Skeletal muscle tissue (tissue), 4 donors: ENCODE data around the gene PLEKHH1. TPM values are rescaled to one million over a fixed set of nuclear protein-coding genes. Genes with fewer than 3 reads are reported as not detected.
A peak's percentile ranks its signal among the peaks of the same experiment; 100 is the strongest.
"Not testable (repeated sequence)": the region's sequence is repeated elsewhere in the genome, so short reads cannot be mapped to it uniquely, and the experiment has no call there.

Experiments
- H3K27ac ChIP-seq: one replicate; pipeline ENCODE4 v1.7.0; 2013; ENCODE audit warnings: mild to moderate bottlenecking, low read depth, low read length, inconsistent platforms
- H3K27me3 ChIP-seq, 3 donors: one replicate each; pipeline ENCODE4 v1.7.0; 2013; ENCODE audit warnings: low read length in 3 of 3; ENCODE audit not compliant: control insufficient read depth in 3 of 3, insufficient read depth in 3 of 3
- H3K36me3 ChIP-seq, 3 donors: one replicate each; pipeline ENCODE4 v1.7.0; 2013; ENCODE audit warnings: low read length in 3 of 3; ENCODE audit not compliant: control insufficient read depth in 3 of 3, insufficient read depth in 3 of 3
- H3K4me1 ChIP-seq, 3 donors: one replicate each; pipeline ENCODE4 v1.7.0; 2013; ENCODE audit warnings: low read length in 3 of 3, mild to moderate bottlenecking in 3 of 3; ENCODE audit not compliant: control insufficient read depth in 3 of 3, insufficient read depth in 3 of 3
- H3K4me3 ChIP-seq, 3 donors: one replicate each; pipeline ENCODE4 v1.7.0; 2013; ENCODE audit warnings: low read length in 3 of 3
- H3K9ac ChIP-seq, 3 donors: one replicate each; pipeline ENCODE4 v1.7.0; 2013; ENCODE audit warnings: low read length in 3 of 3, mild to moderate bottlenecking in 3 of 3, moderate library complexity in 2 of 3, low read depth in 1 of 3
- H3K9me3 ChIP-seq, 3 donors: one replicate each; pipeline ENCODE4 v1.7.0; 2013; ENCODE audit warnings: low read length in 3 of 3; ENCODE audit not compliant: control insufficient read depth in 3 of 3
- total RNA-seq: library from RNA; depleted of rRNA; stranded (reverse); fragments of >200 nt; gene quantifications from one replicate; pipeline ENCODE4 v1.2.3, GENCODE V29; 2014
- donor health status: Osteomylitis.

PLEKHH1 gene
- total RNA-seq, 1 donor from 2014 or later, result 1.6 TPM

DNA sequence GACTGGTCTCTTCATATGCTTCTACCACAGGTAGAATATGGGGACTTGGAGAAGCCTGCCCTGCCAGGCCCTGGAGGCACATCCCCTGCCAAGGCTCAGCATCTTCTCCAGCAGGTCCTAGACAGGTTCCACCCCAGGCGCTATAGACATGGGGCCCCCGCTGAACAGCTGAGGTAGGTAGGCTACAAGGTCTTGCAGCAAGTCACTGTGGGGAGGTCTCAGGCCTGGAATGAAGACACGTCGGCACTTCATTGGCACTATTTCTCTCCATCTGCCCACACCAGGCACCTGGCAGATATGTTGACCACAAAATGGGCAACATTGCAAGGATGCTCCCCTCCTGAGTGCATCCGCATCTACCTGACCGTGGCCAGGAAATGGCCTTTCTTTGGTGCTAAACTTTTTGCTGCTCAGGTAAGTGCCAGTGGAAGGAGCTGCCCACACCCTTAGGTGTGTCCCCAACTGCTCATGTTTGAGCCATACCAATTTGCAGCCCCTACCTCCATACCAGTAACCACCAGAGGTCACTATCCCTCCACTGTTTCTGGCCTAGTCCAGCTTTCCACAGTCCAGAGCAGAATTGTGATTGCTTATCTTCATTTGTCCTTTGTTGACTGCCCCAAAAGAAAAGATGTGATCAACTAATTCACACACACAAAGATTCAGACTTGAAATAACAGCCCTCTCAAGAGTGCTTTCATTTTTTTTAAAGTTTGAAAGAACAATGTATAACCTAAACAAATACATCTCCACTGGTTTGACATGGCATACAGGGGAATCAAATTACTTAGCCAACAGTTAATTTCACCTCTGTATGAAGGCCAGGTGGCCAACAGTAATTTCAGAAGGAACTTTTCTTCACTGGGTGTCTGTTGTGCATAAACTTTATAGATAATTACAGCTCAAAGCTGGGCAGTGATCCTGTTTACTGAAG, 50.9 kb downstream of the PLEKHH1 start:
- H3K4me1 ChIP-seq, result no peaks in the 10 kb centered on the region
- H3K27me3 ChIP-seq, result no peaks in the 10 kb centered on the region
- H3K9ac ChIP-seq, result no peak overlapping the region
- H3K4me3 ChIP-seq, result no peak overlapping the region
- peaks cover 11 to 17% (median 15%) of the 10 kb centered on the region in 3 donors for H3K36me3 ChIP-seq
- H3K9me3 ChIP-seq, result no peaks in the 10 kb centered on the region
- H3K27ac ChIP-seq, result no peak overlapping the region

DNA sequence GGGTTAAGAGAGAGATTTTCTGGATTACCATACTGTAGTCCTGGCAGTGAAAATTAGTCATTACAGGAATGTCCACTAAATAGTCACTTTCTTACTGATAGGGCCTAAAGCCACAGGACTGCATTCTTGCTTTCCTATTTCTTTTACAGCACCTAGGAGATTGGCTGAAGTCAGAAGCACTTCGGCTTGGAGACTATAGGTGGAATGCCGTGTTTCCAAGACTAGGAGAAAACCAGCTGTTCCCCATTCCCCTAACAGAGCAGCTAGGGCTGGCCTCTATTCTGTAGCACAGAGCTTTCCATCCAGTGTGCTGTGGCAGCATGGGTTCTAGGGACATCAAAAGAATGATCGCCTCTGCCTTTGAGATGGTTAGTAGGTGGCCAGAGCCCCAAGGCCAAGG, 51.9 kb downstream of the PLEKHH1 start:
- H3K36me3 ChIP-seq, result peaks cover 15 to 22% (median 19%) of the 10 kb centered on the region in 3 donors
- no peak overlapping the region for H3K4me3 ChIP-seq
- no peak overlapping the region for H3K9ac ChIP-seq
- no peaks in the 10 kb centered on the region for H3K27me3 ChIP-seq
- H3K9me3 ChIP-seq, result no peaks in the 10 kb centered on the region
- H3K4me1 ChIP-seq, result no peaks in the 10 kb centered on the region
- no peak overlapping the region for H3K27ac ChIP-seq

DNA sequence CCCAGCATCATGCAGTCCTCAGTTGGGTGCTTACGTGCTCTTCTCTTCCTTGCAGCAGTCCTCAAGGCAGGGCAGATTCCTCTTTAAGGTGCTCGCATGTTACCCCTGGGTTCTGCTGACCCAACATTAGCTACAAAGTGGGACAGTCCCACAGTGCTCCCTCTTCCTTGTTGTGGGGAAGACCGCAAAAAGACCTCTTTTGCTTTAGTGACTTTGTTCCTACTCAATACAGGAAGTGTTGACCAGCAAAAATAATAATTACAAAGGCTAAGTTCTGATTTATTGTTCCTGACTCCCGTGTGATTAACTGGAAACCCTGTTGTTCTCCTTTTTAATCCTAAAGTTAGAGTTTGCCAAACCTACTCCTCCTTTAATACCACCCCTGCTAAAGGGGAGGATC, 53.3 kb downstream of the PLEKHH1 start:
- no peak overlapping the region for H3K9ac ChIP-seq
- H3K27me3 ChIP-seq, result no peaks in the 10 kb centered on the region
- peaks cover 14 to 27% (median 26%) of the 10 kb centered on the region in 3 donors for H3K36me3 ChIP-seq
- no peak overlapping the region for H3K4me3 ChIP-seq
- H3K4me1 ChIP-seq, result no peaks in the 10 kb centered on the region
- H3K9me3 ChIP-seq, result no peaks in the 10 kb centered on the region
- H3K27ac ChIP-seq, result no peak overlapping the region

DNA sequence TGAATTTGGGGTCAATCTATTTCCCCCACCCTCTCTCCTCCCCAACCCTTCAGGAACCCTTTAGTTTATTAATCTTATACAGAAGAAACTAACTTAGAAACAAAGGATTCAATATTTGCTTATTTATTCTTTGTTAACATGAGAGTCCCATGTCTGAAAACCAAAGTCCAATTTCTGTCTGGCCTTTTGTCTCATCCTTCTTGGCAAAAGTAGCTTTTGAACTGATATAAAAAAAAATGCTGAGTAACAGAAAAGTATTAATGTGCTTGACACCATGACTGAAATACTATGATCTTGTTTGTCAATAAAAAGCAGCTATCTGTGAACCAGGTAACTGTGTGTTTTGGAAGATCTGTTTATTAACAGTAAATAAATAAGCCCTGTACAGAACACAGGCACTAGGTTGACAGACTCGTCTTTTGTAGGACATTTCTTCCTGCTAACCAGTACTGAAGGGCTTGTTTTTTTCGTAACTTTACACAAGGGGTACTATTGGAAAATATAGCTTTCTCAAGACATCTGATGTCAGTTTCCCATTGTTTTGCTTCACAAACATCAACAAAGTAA, 56.2 kb downstream of the PLEKHH1 start:
- H3K27ac ChIP-seq, result no peak overlapping the region
- H3K9me3 ChIP-seq, result no peaks in the 10 kb centered on the region
- H3K9ac ChIP-seq, result no peak overlapping the region
- no peaks in the 10 kb centered on the region for H3K4me1 ChIP-seq
- no peaks in the 10 kb centered on the region for H3K27me3 ChIP-seq
- no peak overlapping the region for H3K4me3 ChIP-seq
- peaks cover 20 to 44% (median 37%) of the 10 kb centered on the region in 3 donors for H3K36me3 ChIP-seq

DNA sequence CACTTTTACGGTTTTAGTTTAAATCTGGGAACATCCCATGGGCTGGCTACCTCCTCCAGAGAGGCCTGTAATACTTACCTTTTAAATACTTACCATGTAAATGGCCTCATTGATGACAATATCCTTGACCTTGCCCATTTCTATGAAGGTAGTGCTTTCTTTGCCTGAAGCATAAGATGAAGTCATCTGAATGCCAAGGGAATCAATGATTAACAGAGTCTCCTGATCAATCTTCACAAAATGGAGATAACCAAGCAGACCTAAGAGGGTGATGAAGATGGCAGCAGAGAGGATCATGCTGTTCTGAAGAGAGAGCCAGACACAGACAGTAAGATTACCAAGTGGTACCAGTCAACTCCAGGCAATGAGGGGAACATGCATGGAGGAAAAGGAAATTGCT, 60.6 kb downstream of the PLEKHH1 start:
- not testable (repeated sequence) for H3K4me1 ChIP-seq, H3K9ac ChIP-seq, H3K4me3 ChIP-seq, H3K27ac ChIP-seq, H3K27me3 ChIP-seq, H3K9me3 ChIP-seq
- peaks cover 11 to 39% (median 25%) of the 10 kb centered on the region in 3 donors for H3K36me3 ChIP-seq

DNA sequence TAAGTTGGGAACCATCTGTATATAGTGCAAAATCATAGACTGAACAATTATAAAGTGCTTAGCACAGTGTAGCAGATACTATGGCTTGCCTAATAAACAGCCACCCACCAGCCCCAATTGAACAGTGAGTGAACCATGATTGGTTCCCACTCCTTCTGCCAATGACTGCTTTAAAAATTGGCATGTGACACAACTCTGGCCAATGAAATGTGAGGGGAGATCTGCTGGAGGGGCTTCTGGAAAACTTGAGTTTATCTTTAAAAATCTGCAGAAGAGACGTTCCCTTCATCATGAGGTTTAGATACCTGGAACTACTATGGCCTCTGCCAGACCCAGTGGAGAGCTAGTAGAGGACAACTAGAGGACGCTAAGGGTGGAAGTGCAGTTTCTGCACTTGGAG, 62.3 kb downstream of the PLEKHH1 start:
- Histone ChIP-seq H3K9me3 (no peaks in the 10 kb centered on the region), H3K36me3 (peaks cover 6 to 27% (median 18%) of the 10 kb centered on the region in 3 donors), H3K9ac (no peak overlapping the region), H3K27me3 (no peaks in the 10 kb centered on the region), H3K4me3 (no peak overlapping the region), H3K4me1 (peaks cover 4 to 10% (median 5%) of the 10 kb centered on the region in 3 donors), H3K27ac (no peak overlapping the region)

DNA sequence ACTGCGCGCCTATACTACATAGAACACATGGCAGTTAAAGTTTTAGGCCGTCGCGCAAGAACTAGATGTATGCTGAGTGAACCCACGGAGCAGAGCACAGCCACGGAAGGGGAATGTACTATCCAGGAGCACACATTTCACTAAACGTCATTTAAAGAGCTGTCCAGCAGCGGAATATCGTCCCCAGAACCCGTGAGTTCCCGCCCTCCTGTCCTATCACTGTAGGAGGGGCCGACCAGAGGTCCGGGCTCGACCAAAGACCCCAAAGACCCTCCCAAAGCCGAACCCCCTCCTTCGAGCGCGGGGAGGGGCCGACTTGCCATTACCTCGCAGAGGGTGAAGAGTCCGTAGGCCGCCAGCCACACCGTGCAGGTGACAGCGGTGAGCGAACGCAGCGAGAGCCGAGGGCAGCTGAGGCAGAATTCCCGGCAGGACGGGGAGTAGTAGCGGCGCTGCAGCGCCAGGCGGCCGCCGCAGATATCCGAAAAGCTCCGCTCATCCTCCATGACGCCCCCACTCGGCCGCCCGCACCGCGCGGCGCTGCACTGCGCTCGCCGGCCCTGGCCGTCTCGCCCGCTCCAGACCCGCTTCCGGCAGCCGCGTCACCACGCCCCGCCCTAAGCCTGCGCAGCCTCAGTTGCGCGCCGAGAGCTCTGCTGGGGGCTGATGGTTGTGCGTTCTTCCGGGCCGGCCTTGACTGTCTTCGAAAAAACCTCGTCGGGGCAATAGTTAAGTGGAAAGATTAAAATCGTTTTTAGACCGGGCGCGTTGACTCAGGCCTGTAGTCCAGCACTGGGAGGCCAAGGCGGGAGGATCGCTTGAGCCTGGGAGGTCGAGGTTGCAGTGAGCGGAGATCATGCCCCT, 66.8 kb downstream of the PLEKHH1 start, which contains the start of gene PIGH:
TSS of gene PIGH (minus strand) at position 571 of the 864 bp plus-strand sequence. CDS start at position 506, 65 bp downstream.
- peak within 1 kb of the TSS; percentile 77 to 90 (median 85) for H3K4me3 ChIP-seq
- no peaks in the 10 kb centered on the region for H3K9me3 ChIP-seq
- peak within 1 kb of the TSS; percentile 77 for H3K27ac ChIP-seq
- peak within 1 kb of the TSS; percentile 87 to 91 (median 88) for H3K9ac ChIP-seq
- H3K4me1 ChIP-seq, result peaks cover 5 to 15% (median 5%) of the 10 kb centered on the region in 3 donors
- H3K27me3 ChIP-seq, result no peaks in the 10 kb centered on the region
- peaks cover 0 to 3% (median 1%) of the 10 kb centered on the region in 3 donors for H3K36me3 ChIP-seq

DNA sequence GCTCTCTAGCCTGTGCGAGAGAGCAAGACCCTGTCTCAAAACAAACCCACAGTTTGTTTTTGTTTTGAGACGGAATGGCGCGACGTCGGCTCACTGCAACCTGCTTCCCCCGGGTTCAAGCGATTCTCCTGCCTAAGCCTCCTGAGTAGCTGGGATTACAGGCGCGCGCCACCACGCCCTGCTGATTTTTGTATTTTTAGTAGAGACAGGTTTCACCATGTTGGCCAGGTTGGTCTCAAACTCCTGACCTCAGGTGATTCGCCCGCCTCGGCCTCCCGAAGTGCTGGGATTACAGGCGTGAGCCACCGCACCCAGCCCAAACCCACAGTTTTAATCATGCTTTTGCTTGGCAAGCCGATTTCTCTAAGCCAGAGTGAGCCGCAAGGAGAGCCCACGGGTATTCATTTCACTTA, 67.5 kb downstream of the PLEKHH1 start:
- Histone ChIP-seq H3K4me1 (peaks cover 5 to 15% (median 5%) of the 10 kb centered on the region in 3 donors), H3K9ac (peak overlapping the region; percentile 48 to 91 (median 87)), H3K27ac (peak overlapping the region; percentile 77), H3K4me3 (peak overlapping the region; percentile 77 to 90 (median 85))
- not testable (repeated sequence) for H3K36me3 ChIP-seq, H3K27me3 ChIP-seq, H3K9me3 ChIP-seq

DNA sequence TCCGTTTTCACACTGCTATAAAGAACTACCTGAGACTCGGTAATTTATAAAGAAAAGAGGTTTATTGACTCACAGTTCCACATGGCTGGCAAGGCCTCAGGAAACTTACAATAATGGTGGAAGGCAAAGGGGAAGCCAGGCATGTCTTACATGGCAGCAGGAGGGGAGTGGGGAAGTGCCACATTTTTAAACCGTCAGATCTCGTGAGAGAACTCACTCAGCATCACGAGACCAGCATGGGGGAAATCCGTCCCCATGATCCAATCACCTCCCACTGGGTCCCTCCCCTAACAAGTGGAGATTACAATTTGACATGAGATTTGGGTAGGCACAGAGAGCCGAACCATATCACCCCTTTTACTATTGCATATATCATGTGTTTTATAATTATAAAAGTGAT, 69.0 kb downstream of the PLEKHH1 start:
- no peak overlapping the region for H3K4me3 ChIP-seq
- no peaks in the 10 kb centered on the region for H3K36me3 ChIP-seq

More for the DNA sequence above, 69.0 kb downstream of the PLEKHH1 start:
- Histone ChIP-seq H3K9me3 (no peaks in the 10 kb centered on the region), H3K9ac (no peak overlapping the region), H3K27ac (no peak overlapping the region), H3K27me3 (no peaks in the 10 kb centered on the region), H3K4me1 (peaks cover 5 to 15% (median 5%) of the 10 kb centered on the region in 3 donors)
